ENCODE data around the gene ADSL. TPM values are rescaled to one million over a fixed set of nuclear protein-coding genes. Genes with fewer than 3 reads are reported as not detected.

ADSL gene
- total RNA-seq, 2 experiments from 2014 or later: 156 to 160 TPM

Other genes starting within 250 kb of the ADSL start
- 10 to 100 TPM; 27.9 to 29.2 TPM for gene TNRC6B, start 168.6 kb upstream of the ADSL start, total RNA-seq
- 10 to 100 TPM; 39.0 to 41.3 TPM for gene SGSM3, start 24.1 kb downstream of the ADSL start, total RNA-seq

All from activated CD8-positive, alpha-beta memory T cell treated with anti-CD3 and anti-CD28 coated beads for 36 hours (primary cell).